ENCODE measurements around the gene LAMC2. TPM values are rescaled to one million over a fixed set of nuclear protein-coding genes. Genes with fewer than 3 reads are reported as not detected.

The LAMC2 gene
- total and polyA plus RNA-seq, 9 of the 15 experiments (the other 6 are each of a cell fraction or from before 2014, with no cell fraction given), result 0.02 to 0.03 TPM; not detected in 7

- FAIRE-seq (no peak), ATAC-seq (no peak), DNase-seq (ENCODE audit: extremely low read depth in 1 of 4, low spot score in 3 of 4) (no peak)
- ChIA-PET POLR2A (no interaction called here), CTCF (ENCODE audit: low intra/inter-chr PET ratio) (interaction anchor here (1.1 kb wide), 1 partner anchor 405 kb away, joined by 3 read pairs; no protein-coding TSS in a partner anchor)
- intact Hi-C loops (cut with micrococcal nuclease) (loop anchor here (2.0 to 10.0 kb wide), 3 partner anchors 192 to 635 kb away; partner anchors contain the start of gene SMG7), in situ Hi-C loops (cut with MboI) (loop anchor here (5.0 kb wide), 1 partner anchor 342 kb away; no protein-coding TSS in a partner anchor)
- Histone ChIP-seq H4K20me1 (replicated peaks; ENCODE audit: control insufficient read depth, insufficient read depth, low read length) (0 out of 2 replicates have a peak, but pooled peaks cover 10% of the 10 kb centered on the region), H3K9me1 (ENCODE audit: control insufficient read depth, insufficient read depth, low read length) (no peaks in the 10 kb centered on the region), H3K4me1 (replicated peaks in 1 of 2; ENCODE audit: control insufficient read depth in 2 of 2, insufficient read depth in 2 of 2, low read length in 2 of 2) (no peaks in the 10 kb centered on the region), H3K4me2 (ENCODE audit: insufficient read depth, low read length) (no peak overlapping the region), H2AFZ (ENCODE audit: low read depth, low read length) (no peak overlapping the region), H3K27ac (ENCODE audit: extremely low read depth, low read depth, low read length) (no peak overlapping the region), H3K27me3 (ENCODE audit: control insufficient read depth in 2 of 2, insufficient read depth in 2 of 2, low read length in 2 of 2) (peaks cover 19 to 58% of the 10 kb centered on the region in 2 experiments; a peak in 4 of 5 replicates), H3K9ac (ENCODE audit: insufficient read depth in 1 of 2, low read depth in 2 of 2, low read length in 2 of 2) (no peak overlapping the region), H3K79me2 (ENCODE audit: control insufficient read depth, insufficient read depth, low read length) (no peaks in the 10 kb centered on the region), H3K4me3 (no peak overlapping the region), H3K9me3 (replicated peaks; ENCODE audit: control insufficient read depth, insufficient read depth, low read depth, low read length) (no peaks in the 10 kb centered on the region), H3K36me3 (ENCODE audit: control insufficient read depth, insufficient read depth, low read length) (no peaks in the 10 kb centered on the region)
- TF ChIP-seq MTF1 (CRISPR knock-in tag; IDR thresholded peaks at IDR 0.05; ENCODE audit: borderline replicate concordance) (no peak), ZZZ3 (IDR thresholded peaks at IDR 0.05) (no peak), CEBPB (tag; IDR thresholded peaks at IDR 0.05) (peak; percentile 51), ZNF583 (CRISPR knock-in tag; IDR thresholded peaks at IDR 0.05) (no peak), ZKSCAN8 (CRISPR knock-in tag; IDR thresholded peaks at IDR 0.05) (peak; percentile 53; the same call in 1 of the 2 replicates), HMG20A (CRISPR knock-in tag; conservative IDR thresholded peaks at IDR 0.05) (no peak)
- TF ChIP-seq, protein P1, sequence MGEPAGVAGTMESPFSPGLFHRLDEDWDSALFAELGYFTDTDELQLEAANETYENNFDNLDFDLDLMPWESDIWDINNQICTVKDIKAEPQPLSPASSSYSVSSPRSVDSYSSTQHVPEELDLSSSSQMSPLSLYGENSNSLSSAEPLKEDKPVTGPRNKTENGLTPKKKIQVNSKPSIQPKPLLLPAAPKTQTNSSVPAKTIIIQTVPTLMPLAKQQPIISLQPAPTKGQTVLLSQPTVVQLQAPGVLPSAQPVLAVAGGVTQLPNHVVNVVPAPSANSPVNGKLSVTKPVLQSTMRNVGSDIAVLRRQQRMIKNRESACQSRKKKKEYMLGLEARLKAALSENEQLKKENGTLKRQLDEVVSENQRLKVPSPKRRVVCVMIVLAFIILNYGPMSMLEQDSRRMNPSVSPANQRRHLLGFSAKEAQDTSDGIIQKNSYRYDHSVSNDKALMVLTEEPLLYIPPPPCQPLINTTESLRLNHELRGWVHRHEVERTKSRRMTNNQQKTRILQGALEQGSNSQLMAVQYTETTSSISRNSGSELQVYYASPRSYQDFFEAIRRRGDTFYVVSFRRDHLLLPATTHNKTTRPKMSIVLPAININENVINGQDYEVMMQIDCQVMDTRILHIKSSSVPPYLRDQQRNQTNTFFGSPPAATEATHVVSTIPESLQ (CRISPR knock-in tag; IDR thresholded peaks at IDR 0.05), result no peak
- no TSS peak for BruUV-seq (replicated peaks)
- 6% methylated on average over 6 of the region's 6 CpGs for WGBS (ENCODE audit: insufficient coverage, low coverage, missing lambda C conversion rate)
Observed at GRCh38 chr1:183279835-183280234, 93.8 kb downstream of the LAMC2 start.
